Testis (tissue), 2 donors: ENCODE results near the gene RANBP17.

Experiments
- CTCF ChIP-seq, 3 experiments: fragments of 450-650 bp in 2 of 3; fragments of 200-600 bp in 1 of 3; sonication (generic) in 1 of 3; IDR thresholded peaks; one replicate each; pipeline ENCODE4 v1.5.1; 2016 to 2019; ENCODE audit warnings: antibody characterized with exemption in 3 of 3, mild to moderate bottlenecking in 2 of 3, moderate library complexity in 1 of 3
- POLR2A ChIP-seq: fragments of 450-650 bp; IDR thresholded peaks from one replicate; pipeline ENCODE4 v1.6.1; 2017; ENCODE audit warnings: antibody characterized with exemption, mild to moderate bottlenecking, moderate library complexity

GRCh38 chr5:171295299-171295698 is 433.5 kb downstream of the RANBP17 start:
- no peak for TF ChIP-seq CTCF (IDR thresholded peaks at IDR 0.05)
- no peak for TF ChIP-seq POLR2A
